Colonic mucosa (tissue), 4 donors: Measurements from ENCODE around the gene COL19A1. TPM values are rescaled to one million over a fixed set of nuclear protein-coding genes. Genes with fewer than 3 reads are reported as not detected.
"Not testable (repeated sequence)": the region's sequence is repeated elsewhere in the genome, so short reads cannot be mapped to it uniquely, and the experiment has no call there.

ENCODE experiments used
- DNase-seq: peaks from one replicate; pipeline ENCODE4 v3.0.0-alpha.2; 2020
- H3K27ac ChIP-seq: fragments of 200-600 bp; one replicate; pipeline ENCODE4 v1.8.0; 2021
- H3K27me3 ChIP-seq: fragments of 200-600 bp; one replicate; pipeline ENCODE4 v1.8.0; 2021
- H3K36me3 ChIP-seq: fragments of 200-600 bp; one replicate; pipeline ENCODE4 v1.8.0; 2021
- H3K4me1 ChIP-seq: fragments of 200-600 bp; one replicate; pipeline ENCODE4 v1.8.0; 2021; ENCODE audit warnings: mild to moderate bottlenecking
- H3K4me3 ChIP-seq: fragments of 200-600 bp; one replicate; pipeline ENCODE4 v1.8.0; 2021
- H3K9ac ChIP-seq, 2 donors: one replicate each; pipeline ENCODE4 v1.7.0; 2013; ENCODE audit warnings: control low read depth in 2 of 2, low read depth in 2 of 2, low read length in 2 of 2
- H3K9me3 ChIP-seq: fragments of 200-600 bp; one replicate; pipeline ENCODE4 v1.8.0; 2021
- CTCF ChIP-seq: fragments of 200-600 bp; IDR thresholded peaks from one replicate; pipeline ENCODE4 v1.8.0; 2022; ENCODE audit warnings: antibody characterized with exemption, mild to moderate bottlenecking
- intact Hi-C: fragments of 100-400 bp; cut with DNase I; formaldehyde crosslinking; loops from one replicate; pipeline ENCODE4 v1.14.1; 2022
- total RNA-seq, 2 donors: library from RNA; stranded (reverse); fragmentation: NEBNext Ultra II Directional in 1 of 2; extraction: Animal tissue kit (Norgen Biotek cat#: 25700) in 1 of 2; gene quantifications; one replicate each; pipeline ENCODE4 v1.2.1, GENCODE V29; 2021
- donor health status: healthy.
- donor health status: DM: no; HTN: no; CAD: no.
- donor health status: DM: no; HTN: no; CAD: no.

The COL19A1 gene
- total RNA-seq, 2 donors from 2014 or later, result 0.22 to 0.56 TPM

GRCh38 chr6:69883551-69883950 is 17.2 kb downstream of the COL19A1 start:
- DNase-seq, result no peak
- no peaks in the 10 kb centered on the region for H3K27me3 ChIP-seq
- H3K36me3 ChIP-seq, result no peaks in the 10 kb centered on the region
- intact Hi-C loops, result no loop called here
- no peaks in the 10 kb centered on the region for H3K9me3 ChIP-seq
- no peak overlapping the region for H3K9ac ChIP-seq
- H3K27ac ChIP-seq, result no peak overlapping the region
- TF ChIP-seq CTCF, result no peak
- H3K4me1 ChIP-seq, result no peaks in the 10 kb centered on the region
- no peak overlapping the region for H3K4me3 ChIP-seq

GRCh38 chr6:69884231-69884630 is 17.9 kb downstream of the COL19A1 start:
- no peak for TF ChIP-seq CTCF
- Histone ChIP-seq H3K9me3 (no peaks in the 10 kb centered on the region), H3K27me3 (no peaks in the 10 kb centered on the region), H3K9ac (no peak overlapping the region), H3K27ac (no peak overlapping the region), H3K4me1 (no peaks in the 10 kb centered on the region), H3K4me3 (no peak overlapping the region), H3K36me3 (no peaks in the 10 kb centered on the region)
- DNase-seq, result no peak
- intact Hi-C loops, result no loop called here

- Histone ChIP-seq H3K9ac (no peak overlapping the region), H3K9me3 (no peaks in the 10 kb centered on the region), H3K4me1 (no peaks in the 10 kb centered on the region), H3K27ac (no peak overlapping the region), H3K4me3 (no peak overlapping the region), H3K27me3 (no peaks in the 10 kb centered on the region), H3K36me3 (no peaks in the 10 kb centered on the region)
- no peak for TF ChIP-seq CTCF
- DNase-seq, result no peak
- intact Hi-C loops, result no loop called here
These were observed 20.7 kb downstream of the COL19A1 start for GRCh38 chr6:69887026-69887425.

GRCh38 chr6:69887714-69888345 is 21.5 kb downstream of the COL19A1 start:
- Histone ChIP-seq H3K9ac (no peak overlapping the region), H3K36me3 (no peaks in the 10 kb centered on the region), H3K27ac (no peak overlapping the region), H3K9me3 (no peaks in the 10 kb centered on the region), H3K4me1 (no peaks in the 10 kb centered on the region), H3K4me3 (no peak overlapping the region), H3K27me3 (no peaks in the 10 kb centered on the region)
- no peak for DNase-seq
- TF ChIP-seq CTCF, result no peak
- intact Hi-C loops, result no loop called here

- H3K9ac ChIP-seq, result no peak overlapping the region
- TF ChIP-seq CTCF, result no peak
- no peak overlapping the region for H3K27ac ChIP-seq
- no peaks in the 10 kb centered on the region for H3K9me3 ChIP-seq
- intact Hi-C loops, result no loop called here
- H3K4me1 ChIP-seq, result no peaks in the 10 kb centered on the region
- no peak for DNase-seq
- no peak overlapping the region for H3K4me3 ChIP-seq
- no peaks in the 10 kb centered on the region for H3K36me3 ChIP-seq
- H3K27me3 ChIP-seq, result no peaks in the 10 kb centered on the region
These were observed 22.3 kb downstream of the COL19A1 start for GRCh38 chr6:69888482-69889233.

- H3K27me3 ChIP-seq, H3K27ac ChIP-seq, DNase-seq, H3K9me3 ChIP-seq, H3K4me1 ChIP-seq, H3K9ac ChIP-seq, H3K4me3 ChIP-seq, intact Hi-C loops, H3K36me3 ChIP-seq: not testable (repeated sequence)
These were observed 23.0 kb downstream of the COL19A1 start for GRCh38 chr6:69889234-69889974.

DNA sequence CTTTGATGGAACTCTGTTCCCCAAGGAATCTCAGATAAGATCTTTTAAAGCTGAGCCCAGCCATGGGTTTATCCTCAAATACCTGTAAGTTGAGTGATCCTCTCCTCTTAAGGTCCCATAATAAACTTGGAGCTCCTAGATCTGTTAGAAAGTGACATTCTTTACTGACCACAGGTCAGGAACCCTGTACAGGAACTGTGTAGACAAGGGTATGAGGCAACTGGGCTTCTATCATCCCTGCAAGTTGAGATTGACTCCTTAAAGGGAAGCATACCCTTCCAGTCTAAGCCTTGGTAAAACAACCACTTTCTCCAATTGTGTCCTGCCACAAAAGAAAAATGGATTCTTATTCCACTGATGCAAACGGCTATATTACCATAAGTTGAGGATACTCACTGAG is 26.2 kb downstream of the COL19A1 start:
- intact Hi-C loops, H3K27ac ChIP-seq, H3K9me3 ChIP-seq, H3K36me3 ChIP-seq, H3K4me1 ChIP-seq, H3K4me3 ChIP-seq, H3K27me3 ChIP-seq, DNase-seq, H3K9ac ChIP-seq: not testable (repeated sequence)

- H3K27ac ChIP-seq, H3K36me3 ChIP-seq, DNase-seq, H3K4me3 ChIP-seq, H3K9ac ChIP-seq, H3K4me1 ChIP-seq, H3K27me3 ChIP-seq, intact Hi-C loops, H3K9me3 ChIP-seq: not testable (repeated sequence)
These were observed 26.9 kb downstream of the COL19A1 start for GRCh38 chr6:69893266-69893665.
